ENCODE data around the gene CD84. TPM values are rescaled to one million over a fixed set of nuclear protein-coding genes. Genes with fewer than 3 reads are reported as not detected.
A peak's percentile ranks its signal among the peaks of the same experiment; 100 is the strongest.

CD84 gene
- total and polyA plus RNA-seq, 11 donors, result 0.49 to 36.2 (median 1.4) TPM

- 32 to 35% (median 34%) methylated on average over 3 of the region's 3 CpGs for WGBS, 4 donors
- TF ChIP-seq POLR2A (IDR thresholded peaks at IDR 0.05), result no peak
- TF ChIP-seq CTCF (IDR thresholded peaks at IDR 0.05), result peak; percentile 50 to 72 (median 62)
- intact Hi-C loops (cut with DNase I), result loop anchor here (1.0 to 5.0 kb wide), 5 partner anchors 175 to 230 kb away; no protein-coding TSS in a partner anchor
- no peak overlapping the region for H3K4me3 ChIP-seq
- no peak overlapping the region for H3K27ac ChIP-seq
- H3K36me3 ChIP-seq, result peaks cover 0 to 4% (median 0%) of the 10 kb centered on the region in 9 donors
- H3K27me3 ChIP-seq, result peaks cover 0 to 3% (median 0%) of the 10 kb centered on the region in 9 donors
- peaks cover 0 to 20% (median 0%) of the 10 kb centered on the region in 12 donors for H3K4me1 ChIP-seq
- ATAC-seq (peak; percentile 58 to 87 (median 78)), DNase-seq (peak in 1 of 5 donors; percentile 38)
- H3K9me3 ChIP-seq, result peaks cover 0 to 23% (median 2%) of the 10 kb centered on the region in 12 donors
These were observed 27.8 kb upstream of the CD84 start for GRCh38 chr1:160607011-160607671.

- peaks cover 0 to 3% (median 0%) of the 10 kb centered on the region in 9 donors for H3K27me3 ChIP-seq
- H3K27ac ChIP-seq, result peak overlapping the region in 1 of 12 donors; percentile 2
- ATAC-seq (no peak), DNase-seq (no peak)
- peaks cover 0 to 26% (median 4%) of the 10 kb centered on the region in 12 donors for H3K9me3 ChIP-seq
- TF ChIP-seq POLR2A (IDR thresholded peaks at IDR 0.05) (no peak), CTCF (IDR thresholded peaks at IDR 0.05) (no peak)
- intact Hi-C loops (cut with DNase I), result loop anchor here (1.0 to 5.0 kb wide), 5 partner anchors 174 to 230 kb away; no protein-coding TSS in a partner anchor
- 67 to 76% (median 71%) methylated on average over 1 of the region's 1 CpG for WGBS, 4 donors
- peaks cover 0 to under 1% (median 0%) of the 10 kb centered on the region in 9 donors for H3K36me3 ChIP-seq
- no peak overlapping the region for H3K4me3 ChIP-seq
- peaks cover 0 to 20% (median 0%) of the 10 kb centered on the region in 12 donors for H3K4me1 ChIP-seq
These were observed 27.3 kb upstream of the CD84 start for GRCh38 chr1:160606611-160607010.

- intact Hi-C loops (cut with DNase I), result loop anchor here in 6 of 10 donors (2.0 to 5.0 kb wide), 4 partner anchors 174 to 229 kb away; no protein-coding TSS in a partner anchor
- WGBS, 4 donors, result 80 to 82% (median 81%) methylated on average over 4 of the region's 4 CpGs
These were observed 26.6 kb upstream of the CD84 start for GRCh38 chr1:160605792-160606479.

More at GRCh38 chr1:160605792-160606479, 26.6 kb upstream of the CD84 start:
- no peak overlapping the region for H3K4me3 ChIP-seq
- no peak for DNase-seq
- TF ChIP-seq CTCF (IDR thresholded peaks at IDR 0.05) (no peak), POLR2A (IDR thresholded peaks at IDR 0.05) (no peak)
- no peak for ATAC-seq
- peaks cover 0 to 33% (median 9%) of the 10 kb centered on the region in 12 donors for H3K9me3 ChIP-seq
- H3K27me3 ChIP-seq, result peaks cover 0 to 3% (median 0%) of the 10 kb centered on the region in 9 donors
- H3K27ac ChIP-seq, result peak overlapping the region in 1 of 12 donors; percentile 2
- no peaks in the 10 kb centered on the region for H3K36me3 ChIP-seq
- H3K4me1 ChIP-seq, result peaks cover 0 to 20% (median 0%) of the 10 kb centered on the region in 12 donors

Measured in heart left ventricle (tissue), 16 donors.